Sigmoid colon (tissue), 4 donors: ENCODE measurements around the gene HLA-G.

Experiments used
- CTCF ChIP-seq, 4 experiments: fragments of 450-650 bp in 3 of 4; fragments of 200-600 bp in 1 of 4; IDR thresholded peaks; one replicate each; pipeline ENCODE4 v1.5.1; 2016 to 2019; ENCODE audit warnings: antibody characterized with exemption in 4 of 4, mild to moderate bottlenecking in 3 of 4, moderate library complexity in 2 of 4
- EP300 ChIP-seq, 4 donors: sonication (generic); formaldehyde crosslinking; IDR thresholded peaks; one replicate each; pipeline ENCODE4 v1.6.1; 2017; ENCODE audit warnings: antibody characterized with exemption in 4 of 4
- POLR2AphosphoS5 ChIP-seq, 4 donors: sonication (generic); formaldehyde crosslinking; IDR thresholded peaks; one replicate each; pipeline ENCODE4 v1.6.1; 2017; ENCODE audit warnings: antibody characterized with exemption in 4 of 4

GRCh38 chr6:29858006-29858405 lies 30.4 kb downstream of the HLA-G start:
- TF ChIP-seq POLR2AphosphoS5 (IDR thresholded peaks at IDR 0.05), result no peak
- TF ChIP-seq CTCF (IDR thresholded peaks at IDR 0.05), result no peak
- no peak for TF ChIP-seq EP300 (IDR thresholded peaks at IDR 0.05)
